ENCODE data around the gene OTUD5.

OTUD5 gene

GRCh38 chrX:48972220-48973164, 15.1 kb upstream of the OTUD5 start:
- peak; percentile 4 for DNase-seq

- peak; percentile 2 for DNase-seq
Measured at GRCh38 chrX:48971249-48972219, 14.1 kb upstream of the OTUD5 start, which contains the start of gene KCND1. Gene KCND1, minus strand, starts transcription at chrX:48971844. Its CDS starts 1,573 bp downstream, at chrX:48970271.

GRCh38 chrX:48969471-48969870, 12.1 kb upstream of the OTUD5 start:
- no peak for DNase-seq

GRCh38 chrX:48968377-48968776, 11.0 kb upstream of the OTUD5 start:
- no peak for DNase-seq

- DNase-seq = no peak
Measured at GRCh38 chrX:48966796-48967579, 9.6 kb upstream of the OTUD5 start.

GRCh38 chrX:48965959-48966358, 8.6 kb upstream of the OTUD5 start:
- no peak for DNase-seq

- no peak for DNase-seq
Measured at GRCh38 chrX:48961585-48962091, 4.2 kb upstream of the OTUD5 start.

GRCh38 chrX:48960291-48960690, 2.9 kb upstream of the OTUD5 start:
- DNase-seq = no peak

- DNase-seq = no peak
Measured at GRCh38 chrX:48958635-48959094, 1.3 kb upstream of the OTUD5 start.

- DNase-seq = peak; percentile 84
Measured at GRCh38 chrX:48957827-48958634, 624 bp upstream of the OTUD5 start.

GRCh38 chrX:48956728-48957414, 536 bp downstream of the OTUD5 start:
- peak; percentile 42 for DNase-seq

- no peak for DNase-seq
Measured at GRCh38 chrX:48948589-48948988, 8.8 kb downstream of the OTUD5 start.

GRCh38 chrX:48945517-48946348, 11.7 kb downstream of the OTUD5 start:
- DNase-seq = no peak

GRCh38 chrX:48942895-48943294, 14.5 kb downstream of the OTUD5 start:
- DNase-seq = no peak

GRCh38 chrX:48940404-48940955, 16.9 kb downstream of the OTUD5 start:
- DNase-seq = no peak

- no peak for DNase-seq
Measured at GRCh38 chrX:48939524-48940228, 17.7 kb downstream of the OTUD5 start.

- no peak for DNase-seq
Measured at GRCh38 chrX:48938721-48939425, 18.5 kb downstream of the OTUD5 start.
